Ecto neural progenitor cell (in vitro differentiated cells): ENCODE measurements around the gene IL1RN.

Experiments
- DNase-seq: peaks from one replicate; pipeline ENCODE4 v3.0.0-alpha.2; 2018; ENCODE audit warnings: low spot score

IL1RN gene

DNA sequence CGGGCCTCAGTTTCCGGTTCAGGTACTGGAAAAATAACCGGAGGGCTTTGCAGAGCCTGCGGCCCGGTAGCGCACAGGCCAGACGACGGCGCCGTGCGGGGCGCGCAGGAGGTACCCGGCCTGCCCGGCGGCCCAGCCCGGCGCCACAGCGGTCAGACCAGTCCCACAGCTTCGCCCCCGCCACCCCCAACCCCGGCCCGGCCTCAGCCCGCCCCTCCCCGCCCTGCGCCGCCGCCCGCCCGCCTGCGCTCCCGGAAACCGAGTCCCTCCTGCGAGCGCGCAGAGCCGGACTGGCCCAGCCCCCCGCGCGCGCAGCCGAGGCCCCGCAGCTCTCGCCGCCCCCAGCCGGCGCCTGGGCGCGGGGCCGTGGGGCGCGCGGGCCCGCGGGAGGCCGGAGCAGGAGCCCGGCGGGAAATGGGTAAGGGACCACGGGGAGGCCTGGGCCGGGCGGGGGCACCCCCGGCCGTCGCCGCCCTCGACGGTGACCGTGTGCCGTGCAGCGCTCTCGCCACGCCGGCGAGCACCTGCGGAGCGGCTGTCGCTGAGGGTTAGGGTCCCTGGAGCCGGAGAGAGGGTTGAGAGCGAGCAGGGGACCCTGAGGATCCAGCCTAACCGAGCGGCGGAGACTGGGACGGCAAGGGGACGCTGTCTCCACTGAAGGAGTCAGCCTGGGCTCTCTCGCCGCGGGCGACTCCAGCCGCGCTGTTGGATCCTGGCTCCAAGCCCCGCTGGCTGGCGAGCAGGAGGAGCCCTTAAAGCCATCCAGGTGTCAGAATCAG is 29.9 kb downstream of the IL1RN start:
- peak; percentile 76 for DNase-seq

DNA sequence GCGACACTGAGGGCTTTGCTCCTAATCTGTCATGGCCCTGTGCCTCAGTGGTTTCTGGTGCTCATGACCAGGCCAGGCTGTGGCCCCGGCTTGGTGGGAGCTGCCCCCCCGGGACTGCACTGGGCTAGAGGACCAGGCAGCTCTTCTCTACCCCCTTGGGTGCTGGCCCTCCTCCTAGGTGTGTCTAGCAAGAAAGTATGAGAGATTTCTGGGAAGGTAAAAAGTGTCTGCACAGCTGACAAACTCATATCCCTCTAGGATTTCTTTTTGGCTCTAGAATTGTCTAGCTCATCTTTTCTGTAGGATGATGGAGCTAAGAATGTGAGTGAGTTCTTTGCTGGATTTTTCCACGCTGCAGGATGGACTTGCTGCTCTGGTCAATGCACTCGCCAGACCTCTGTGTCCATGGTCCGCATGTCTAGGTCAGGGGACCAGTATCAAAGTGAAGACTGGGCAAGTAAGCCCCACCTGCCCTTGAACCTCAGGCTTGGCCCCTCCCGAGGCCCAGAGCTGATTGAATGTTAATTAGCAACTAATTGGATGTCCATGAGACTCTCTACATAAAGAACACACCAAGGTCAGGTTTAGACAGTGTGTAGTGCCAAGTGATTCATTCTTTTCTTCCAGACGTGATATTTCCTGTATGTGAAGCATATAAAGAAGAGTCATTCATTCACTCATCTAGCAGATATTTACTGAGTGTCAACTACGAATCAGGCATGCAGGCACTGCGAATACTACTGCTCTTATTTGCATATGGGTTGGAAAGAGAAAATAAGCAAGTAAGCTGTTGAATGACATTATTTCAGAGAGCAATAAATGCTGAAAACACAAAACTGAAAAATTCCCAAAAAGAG is 30.7 kb downstream of the IL1RN start:
- peak; percentile 40 for DNase-seq

GRCh38 chr2:113158884-113159553 is 31.6 kb downstream of the IL1RN start:
- peak; percentile 40 for DNase-seq

DNA sequence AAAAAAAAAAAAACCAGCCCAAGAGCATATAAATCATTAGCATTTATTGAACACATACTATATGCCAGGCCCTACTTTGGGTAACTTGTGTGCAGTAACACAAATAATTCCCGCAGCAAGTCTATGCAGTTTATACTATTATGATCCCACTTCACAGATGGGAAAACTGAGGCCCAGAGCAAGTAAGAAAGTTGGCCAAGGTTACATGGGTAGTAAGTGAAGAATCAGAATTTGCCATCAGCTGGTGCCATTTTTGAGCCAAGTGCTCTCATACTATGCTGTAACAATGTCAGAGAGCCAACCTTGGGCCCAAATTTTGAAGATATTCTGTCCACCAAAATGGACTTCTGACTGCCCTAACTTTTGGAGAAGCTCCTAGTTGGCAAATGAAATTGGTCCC is 32.9 kb downstream of the IL1RN start:
- peak; percentile 3 for DNase-seq

DNA sequence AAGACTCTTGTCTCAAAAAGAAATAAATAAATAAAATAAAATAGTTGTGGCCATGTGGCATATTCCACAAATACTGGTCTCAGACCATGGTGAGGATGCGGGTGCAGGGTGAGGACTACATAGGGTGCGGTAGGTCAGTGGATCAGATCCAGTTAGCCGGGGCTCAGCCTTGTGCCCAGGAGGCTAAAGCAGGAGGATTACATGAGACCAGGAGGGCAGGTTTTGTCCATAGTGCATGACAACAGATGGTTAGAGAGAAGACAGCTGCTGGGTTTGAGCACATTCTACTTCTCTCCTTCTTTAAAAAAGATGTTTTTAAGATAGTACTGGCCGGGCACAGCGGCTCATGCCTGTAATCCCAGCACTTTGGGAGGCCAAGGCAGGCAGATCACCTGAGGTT is 33.6 kb downstream of the IL1RN start:
- peak; percentile 27 for DNase-seq

DNA sequence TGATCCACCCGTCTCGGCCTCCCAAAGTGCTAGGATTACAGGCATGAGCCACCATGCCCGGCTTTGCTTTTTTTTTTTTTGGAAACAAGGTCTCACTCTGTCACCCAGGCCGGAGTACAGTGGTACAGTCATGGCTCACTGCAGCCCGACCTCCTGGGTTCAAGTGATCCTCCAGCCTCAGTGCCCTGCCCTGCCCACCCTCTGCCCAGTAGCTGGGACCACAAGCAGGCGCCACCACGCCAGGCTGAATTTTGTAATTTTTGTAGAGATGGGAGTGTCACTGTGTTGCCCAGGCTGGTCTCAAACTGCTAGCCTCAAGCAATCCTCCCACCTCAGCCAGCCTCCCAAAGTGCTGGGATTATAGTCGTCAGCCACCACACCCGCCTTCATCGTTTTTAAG is 34.8 kb downstream of the IL1RN start:
- DNase-seq, result peak; percentile 23

DNA sequence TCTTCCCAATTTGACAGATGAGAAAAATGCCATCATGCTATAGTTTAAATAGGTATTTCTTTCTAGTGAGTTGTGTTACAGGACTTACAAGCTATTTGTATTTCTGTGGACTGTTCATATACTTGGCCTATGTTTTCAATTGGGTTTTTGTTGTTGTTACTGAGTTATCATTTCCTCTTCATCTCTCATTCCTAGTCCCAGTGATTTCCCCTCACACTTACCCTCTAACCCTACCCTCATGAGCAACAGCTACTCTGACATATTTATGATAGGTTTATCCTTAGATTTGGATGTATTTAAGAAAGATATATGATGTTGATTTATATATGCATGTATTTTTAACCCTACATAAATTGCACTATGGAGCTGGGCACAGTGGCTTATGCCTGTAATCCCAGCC is 35.5 kb downstream of the IL1RN start:
- no peak for DNase-seq

DNA sequence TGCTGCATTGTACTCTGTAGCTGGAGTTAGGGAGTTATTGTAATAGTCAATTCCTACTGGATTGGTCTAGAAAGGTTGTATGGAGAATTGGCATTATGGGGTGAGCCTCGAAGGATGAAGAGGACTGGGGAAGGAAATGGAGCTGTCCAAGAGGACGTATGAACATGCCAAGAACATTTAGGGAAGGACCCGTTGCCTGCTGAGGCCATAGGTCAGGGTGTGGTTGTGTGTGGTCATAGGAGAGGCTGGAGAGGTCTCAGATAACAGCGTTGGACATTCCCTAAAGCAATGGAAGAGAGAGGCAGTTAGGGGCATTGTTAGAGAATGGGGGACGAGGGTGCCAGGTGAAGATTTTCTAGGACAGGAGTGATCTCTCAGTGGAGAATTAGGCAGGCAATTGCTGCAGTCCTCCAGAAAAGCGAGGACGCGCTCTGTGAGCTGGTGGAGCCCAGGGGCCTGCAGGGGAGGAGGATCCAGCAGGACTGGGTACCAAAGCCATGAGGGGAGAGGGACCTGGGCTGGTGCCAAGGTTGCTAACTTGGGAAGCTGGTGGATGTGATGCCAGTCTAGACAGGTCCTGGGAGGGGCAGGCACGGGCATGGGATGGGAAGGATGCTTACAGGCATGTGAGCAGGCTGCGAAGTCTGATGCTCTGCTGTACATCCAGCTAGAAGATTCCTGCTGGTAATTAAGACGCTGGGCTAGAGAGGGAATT is 37.0 kb downstream of the IL1RN start:
- DNase-seq, result peak; percentile 36

DNA sequence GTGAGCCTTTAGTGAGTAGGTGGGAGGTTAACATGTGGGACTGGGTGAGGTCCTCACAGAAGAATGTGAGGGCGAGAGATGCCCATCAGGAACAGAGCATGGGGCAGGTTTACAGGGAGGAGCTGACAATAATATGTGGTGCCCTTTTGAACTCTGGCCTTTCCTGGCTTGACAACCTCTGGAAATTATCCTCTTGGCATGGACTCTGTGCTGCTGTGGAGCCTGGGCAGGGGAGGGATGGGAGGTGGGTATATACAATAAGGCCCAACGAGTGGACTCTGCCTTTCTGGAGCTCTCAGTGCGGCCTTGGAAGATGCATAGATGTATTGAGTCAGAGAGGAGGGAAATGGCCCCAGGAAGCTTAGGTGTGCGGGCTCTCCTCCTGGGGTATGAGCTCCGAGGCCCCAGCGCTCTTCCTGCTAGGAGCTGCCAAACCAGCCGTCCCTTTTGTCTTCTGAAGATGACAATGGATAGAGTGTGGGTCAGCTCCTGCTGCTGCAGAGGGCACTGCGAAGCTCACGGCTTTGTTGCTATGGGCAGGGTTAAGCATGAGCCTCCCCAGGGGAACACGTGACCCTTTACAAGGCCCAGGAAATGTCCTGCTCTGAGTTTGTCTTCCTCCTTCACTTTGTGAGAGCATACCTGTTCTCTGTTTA is 37.7 kb downstream of the IL1RN start:
- no peak for DNase-seq

DNA sequence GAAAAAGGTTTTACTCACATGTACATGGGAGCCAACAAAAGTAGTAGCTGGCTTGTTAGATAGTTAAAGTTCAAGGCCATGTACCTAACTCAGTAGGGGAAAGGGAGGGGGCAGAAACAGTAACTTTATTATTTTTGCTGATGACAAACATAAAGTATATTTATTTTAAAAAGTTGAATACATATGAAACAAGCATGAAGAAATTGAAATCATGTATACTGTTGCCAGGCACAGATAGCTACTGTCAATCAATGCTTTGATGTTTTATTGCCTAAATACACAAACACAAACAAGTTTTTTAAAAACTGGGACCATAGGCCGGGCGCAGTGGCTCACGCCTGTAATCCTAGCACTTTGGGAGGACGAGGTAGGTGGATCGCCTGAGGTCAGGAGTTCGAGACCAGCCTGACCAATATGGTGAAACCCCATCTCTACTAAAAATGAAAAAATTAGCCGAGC is 38.8 kb downstream of the IL1RN start:
- DNase-seq, result no peak

DNA sequence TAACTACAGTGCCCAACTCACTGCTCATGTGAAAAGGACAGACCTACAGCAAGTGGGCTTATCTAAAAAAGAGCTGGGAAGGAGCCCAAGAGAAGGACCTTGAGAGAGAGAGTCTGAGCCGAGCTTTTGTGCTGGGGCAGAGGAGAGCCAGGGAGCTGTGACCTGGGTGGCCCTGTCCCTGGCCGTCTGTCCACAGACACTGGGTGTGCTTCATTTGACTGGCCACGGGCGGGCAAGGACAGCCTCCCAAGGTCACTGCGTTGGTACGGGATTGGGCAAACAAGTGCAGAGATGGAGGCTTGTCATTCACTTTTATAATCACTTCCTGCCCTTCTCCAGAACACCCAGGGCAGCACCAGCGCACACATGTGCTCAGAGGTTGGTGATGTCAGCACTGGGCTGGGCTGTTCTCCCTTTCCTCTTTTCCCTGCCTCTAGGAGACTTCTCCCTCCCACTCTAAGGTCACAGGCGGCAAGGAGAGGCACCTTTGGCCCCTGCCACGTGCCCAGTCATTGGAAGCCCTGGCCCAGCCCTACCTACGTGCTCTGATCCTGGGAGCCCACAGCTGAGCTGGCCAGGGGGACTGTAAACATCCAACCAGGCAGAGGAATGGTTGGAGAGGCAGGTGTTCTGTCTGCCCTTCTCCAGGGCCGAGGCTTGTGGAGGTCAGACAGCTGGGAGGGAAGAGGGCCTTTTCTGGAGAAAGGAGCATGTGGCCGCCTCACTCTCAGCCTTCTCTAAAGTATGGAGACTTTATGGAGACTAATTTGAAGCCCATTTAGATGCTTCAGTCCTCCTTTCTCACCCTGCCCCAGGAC is 39.9 kb downstream of the IL1RN start:
- no peak for DNase-seq

DNA sequence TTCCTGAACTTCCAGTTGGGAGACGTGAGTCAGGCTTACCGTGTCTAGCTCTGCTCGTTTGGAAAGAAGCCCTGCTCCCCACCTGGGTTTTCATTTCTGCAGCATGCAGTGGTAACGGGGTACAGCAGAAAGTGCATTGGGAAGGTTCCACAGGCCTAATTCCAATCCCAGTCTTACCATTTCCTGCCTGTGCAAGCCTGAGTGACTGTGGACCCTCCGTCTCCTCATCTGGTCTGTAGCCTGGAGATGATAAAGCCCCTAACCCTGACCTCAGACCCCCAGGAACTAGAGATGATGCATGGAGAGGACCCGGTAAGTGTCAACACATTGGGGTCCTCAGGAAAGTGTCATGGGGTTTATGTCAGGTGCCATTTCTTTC is 40.6 kb downstream of the IL1RN start:
- no peak for DNase-seq

- DNase-seq, result peak; percentile 5
These were observed 41.7 kb downstream of the IL1RN start for GRCh38 chr2:113169002-113169530.

DNA sequence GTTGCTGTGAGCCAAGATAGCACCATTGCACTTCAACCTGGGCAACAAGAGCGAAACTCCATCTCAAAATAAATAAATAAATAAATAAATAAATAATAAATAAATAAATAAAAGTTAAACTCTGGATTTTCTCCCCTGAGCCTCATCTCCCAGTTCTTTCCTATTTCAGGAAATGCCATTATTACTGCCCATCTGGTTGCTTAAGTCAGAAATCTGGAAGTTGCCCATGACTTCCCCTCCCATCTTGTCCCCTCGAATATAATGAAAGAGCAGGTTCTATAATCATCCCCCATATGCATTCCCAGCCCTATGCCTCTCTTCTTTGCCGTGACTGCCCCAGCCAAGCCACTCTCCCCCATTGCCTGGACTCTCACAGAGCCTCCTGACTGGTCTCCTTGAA is 42.2 kb downstream of the IL1RN start:
- peak; percentile 6 for DNase-seq

- DNase-seq, result no peak
These were observed 44.1 kb downstream of the IL1RN start for GRCh38 chr2:113171334-113172075.

- no peak for DNase-seq
These were observed 45.5 kb downstream of the IL1RN start for GRCh38 chr2:113172721-113173541.

GRCh38 chr2:113173542-113174375 is 46.4 kb downstream of the IL1RN start, which contains the start of gene PSD4:
Gene PSD4 (plus strand): TSS chr2:113173971. CDS start chr2:113182457, 8,486 bp downstream.
- no peak for DNase-seq

DNA sequence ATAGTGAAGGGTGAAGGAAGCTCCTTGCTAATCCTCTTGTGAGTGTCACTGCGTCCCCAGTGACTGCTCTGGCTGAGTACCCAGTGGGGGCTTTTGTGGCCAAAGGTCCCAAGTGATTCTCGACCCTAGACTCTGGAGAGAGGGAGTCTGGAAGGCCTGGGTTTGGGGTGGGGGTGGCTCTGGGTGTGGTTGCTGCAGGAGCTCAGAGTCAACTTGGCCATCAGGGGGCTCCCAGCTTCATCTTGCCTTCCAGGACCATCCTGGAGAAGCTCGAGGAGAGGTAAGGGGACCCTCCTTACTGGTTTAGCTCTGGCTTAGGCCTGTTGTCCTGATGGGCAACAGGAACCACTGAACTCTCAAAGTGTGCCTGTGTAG is 47.0 kb downstream of the IL1RN start:
- DNase-seq, result no peak
